HL-60/S4 treated with retinoic acid at 250 ng/mL for 4 days and 3 days (cell line): ENCODE results near the gene OSBPL2.

Source experiments
- in situ Hi-C: fragments of 300-500 bp; cut with MboI; formaldehyde crosslinking; loops from 2 replicates; pipeline ENCODE4 v1.7.0; 2022; ENCODE audit warnings: low sequenced_read_pairs

Gene OSBPL2

GRCh38 chr20:62332989-62333819, 94.9 kb downstream of the OSBPL2 start:
- in situ Hi-C loops = no loop called here

DNA sequence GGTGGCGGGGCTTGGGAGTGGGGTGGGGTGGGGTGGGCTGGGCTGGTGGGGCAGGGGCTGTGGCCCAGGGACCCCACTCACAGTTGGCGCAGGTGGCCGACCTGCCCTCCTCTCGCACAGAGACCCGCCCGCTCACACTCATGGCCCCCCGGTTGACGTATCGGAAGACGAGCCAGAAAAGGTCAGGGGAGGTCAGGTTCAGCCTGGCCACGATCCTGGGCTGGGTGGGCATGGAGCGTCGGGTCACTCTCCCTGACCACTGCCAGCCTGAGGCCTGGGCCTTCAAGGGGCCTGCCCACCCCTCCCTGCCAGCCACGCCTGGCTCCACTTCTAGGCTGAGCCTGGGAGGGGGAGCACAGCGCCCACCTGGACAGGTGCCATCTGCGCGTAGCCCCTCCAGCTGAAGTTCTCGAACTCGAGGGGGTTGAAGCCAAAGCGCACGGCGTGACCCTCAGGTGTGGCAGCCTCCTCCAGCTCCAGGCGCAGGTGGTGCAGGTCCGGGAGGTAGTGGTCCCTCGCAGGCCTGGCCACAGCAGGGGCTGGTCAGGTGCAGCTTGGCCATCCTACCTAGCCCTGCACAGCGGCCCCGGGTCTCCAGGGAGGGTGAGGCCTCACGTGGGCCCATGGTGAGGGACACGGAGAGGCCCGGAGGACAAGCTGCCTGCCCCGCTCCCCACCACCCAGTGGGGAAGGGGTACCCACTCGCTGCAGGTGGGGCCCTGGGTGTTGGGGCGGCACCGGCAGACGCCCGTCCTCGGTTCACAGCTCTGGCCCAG, 95.7 kb downstream of the OSBPL2 start:
- in situ Hi-C loops = no loop called here

- in situ Hi-C loops = no loop called here
Measured at GRCh38 chr20:62334881-62335280, 96.6 kb downstream of the OSBPL2 start.

DNA sequence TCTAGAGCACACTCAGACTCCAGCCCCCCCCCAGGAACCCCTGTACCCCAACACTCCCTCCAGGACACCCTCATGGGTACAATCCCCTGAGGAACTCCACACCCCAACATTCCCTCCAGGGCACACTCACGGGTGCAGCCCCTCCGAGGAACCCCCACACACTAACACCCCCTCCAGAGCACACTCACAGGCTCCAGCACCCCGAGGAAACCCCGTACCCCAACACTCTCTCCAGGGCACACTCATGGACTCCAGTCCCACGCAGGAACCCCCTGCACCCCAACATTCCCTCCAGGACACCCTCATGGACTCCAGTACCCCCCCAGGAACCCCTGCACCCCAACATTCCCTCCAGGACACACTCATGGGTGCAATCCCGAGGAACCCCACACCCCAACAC, 97.2 kb downstream of the OSBPL2 start:
- in situ Hi-C loops = no loop called here

GRCh38 chr20:62336329-62336728, 98.0 kb downstream of the OSBPL2 start:
- in situ Hi-C loops = no loop called here

GRCh38 chr20:62336775-62337557, 98.6 kb downstream of the OSBPL2 start:
- in situ Hi-C loops = no loop called here

GRCh38 chr20:62337558-62338293, 99.4 kb downstream of the OSBPL2 start:
- in situ Hi-C loops = no loop called here

DNA sequence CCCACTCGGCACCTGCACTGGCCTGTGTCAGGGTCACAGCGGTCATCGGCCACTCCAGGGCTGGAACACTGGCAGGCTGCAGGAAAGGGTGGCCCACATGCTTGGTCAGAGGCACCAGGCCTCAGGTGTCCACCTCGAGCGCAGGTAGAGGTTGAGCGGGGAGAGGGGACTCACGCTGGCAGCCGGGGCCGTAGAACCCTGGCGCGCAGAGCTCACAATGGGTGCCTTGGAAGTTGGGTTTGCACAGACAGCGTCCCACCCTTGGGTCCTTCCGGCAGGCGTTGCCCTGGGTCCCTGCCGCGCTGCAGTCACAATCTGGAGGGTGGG, 99.9 kb downstream of the OSBPL2 start:
- in situ Hi-C loops = no loop called here

DNA sequence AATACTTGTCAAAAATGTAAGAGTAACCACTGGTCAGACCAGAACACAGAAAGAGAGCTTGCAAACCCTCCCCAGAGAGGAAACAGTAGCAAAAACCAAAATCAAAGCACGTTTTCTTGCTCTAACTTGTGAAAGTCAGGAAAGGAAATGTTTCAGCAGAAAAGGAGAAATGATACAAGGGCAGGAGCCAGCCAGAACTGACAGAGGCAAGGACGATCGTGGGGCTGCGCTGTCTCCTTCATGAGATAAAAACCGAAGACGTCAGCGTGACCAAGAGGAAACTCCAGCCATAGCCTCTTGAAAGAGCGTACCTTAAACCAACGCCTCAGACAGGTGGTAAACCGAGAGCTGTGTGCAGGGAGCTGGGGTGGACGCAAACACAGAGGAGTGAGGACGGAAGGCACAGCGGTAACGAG, 101.3 kb downstream of the OSBPL2 start:
- in situ Hi-C loops = no loop called here

- in situ Hi-C loops = no loop called here
Measured at GRCh38 chr20:62342910-62343309, 104.6 kb downstream of the OSBPL2 start.

DNA sequence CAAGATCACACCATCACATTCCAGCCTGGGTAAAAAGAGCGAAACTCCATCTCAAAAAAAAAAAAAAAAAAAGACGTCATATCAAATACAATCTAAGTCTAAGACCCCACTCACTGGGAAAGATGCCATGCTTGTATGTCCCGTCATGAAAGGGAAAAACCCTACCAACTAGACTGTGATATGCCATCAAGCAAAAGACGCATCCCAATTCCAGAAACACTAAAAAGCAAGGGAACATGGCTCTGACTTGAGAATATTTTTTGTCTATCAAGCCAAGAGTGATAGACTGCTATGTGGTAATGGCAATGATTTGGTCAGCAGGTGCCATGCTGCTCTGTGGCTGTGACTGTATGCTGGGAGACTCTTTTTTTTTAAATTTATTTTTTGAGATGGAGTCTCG, 105.8 kb downstream of the OSBPL2 start:
- in situ Hi-C loops = no loop called here

DNA sequence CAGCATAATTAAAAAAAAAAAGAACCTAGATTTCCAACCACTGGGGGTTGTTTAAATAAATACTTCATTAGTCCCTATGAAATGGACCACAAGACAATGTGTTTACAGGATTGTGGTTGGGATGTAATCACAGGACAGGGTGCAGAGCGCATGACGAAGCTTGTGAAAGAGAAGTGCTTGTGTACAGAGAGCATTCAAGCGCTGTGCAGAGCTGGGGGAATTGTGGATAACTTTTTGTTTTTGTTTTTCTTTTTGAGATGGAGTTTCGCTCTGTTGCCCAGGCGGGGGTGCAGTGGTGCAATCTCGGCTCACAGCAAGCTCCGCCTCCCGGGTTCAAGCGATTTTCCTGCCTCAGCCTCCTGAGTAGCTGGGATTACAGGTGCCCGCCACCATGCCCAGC, 106.5 kb downstream of the OSBPL2 start:
- in situ Hi-C loops = no loop called here
